Stimulated activated effector memory CD8-positive, alpha-beta T cell treated with anti-CD3 and anti-CD28 coated beads, Interleukin-12 subunit alpha, Interleukin-12 subunit beta, amount 100 ng/mL, for 72 hours (primary cell): ENCODE results near the gene NDFIP1.
"Not testable (repeated sequence)": the region's sequence is repeated elsewhere in the genome, so short reads cannot be mapped to it uniquely, and the experiment has no call there.

Experiments used
- ATAC-seq: fragments of 150-1000 bp; cut with Tn5 transposase; 2 replicates; pipeline ENCODE4 v1.10.0; 2021
- DNase-seq, 2 donors: peaks; one replicate each; pipeline ENCODE4 v3.0.0; 2021 to 2022; ENCODE audit warnings: low spot score in 2 of 2
- H3K27ac Mint-ChIP-seq: one replicate; pipeline ENCODE4 v1.8.0; 2022; ENCODE audit warnings: mild to moderate bottlenecking, mixed read lengths
- H3K36me3 Mint-ChIP-seq: one replicate; pipeline ENCODE4 v1.8.0; 2022; ENCODE audit warnings: mild to moderate bottlenecking, mixed read lengths
- H3K4me1 Mint-ChIP-seq: one replicate; pipeline ENCODE4 v1.8.0; 2022; ENCODE audit warnings: mixed read lengths
- H3K4me3 Mint-ChIP-seq: one replicate; pipeline ENCODE4 v1.8.0; 2022; ENCODE audit warnings: mild to moderate bottlenecking, mixed read lengths
- H3K9me3 Mint-ChIP-seq: one replicate; pipeline ENCODE4 v1.8.0; 2022; ENCODE audit warnings: mixed read lengths

Gene NDFIP1

GRCh38 chr5:142178651-142179050 lies 70.1 kb downstream of the NDFIP1 start:
- no peak for ATAC-seq
- Mint-ChIP-seq H3K36me3 (no peaks in the 10 kb centered on the region), H3K9me3 (no peaks in the 10 kb centered on the region), H3K4me3 (no peak overlapping the region), H3K4me1 (no peaks in the 10 kb centered on the region), H3K27ac (no peak overlapping the region)
- no peak for DNase-seq

GRCh38 chr5:142179776-142180387 lies 71.3 kb downstream of the NDFIP1 start:
- no peaks in the 10 kb centered on the region for H3K9me3 Mint-ChIP-seq
- no peak overlapping the region for H3K27ac Mint-ChIP-seq
- H3K4me3 Mint-ChIP-seq: no peak overlapping the region
- H3K4me1 Mint-ChIP-seq: no peaks in the 10 kb centered on the region
- ATAC-seq: no peak
- no peaks in the 10 kb centered on the region for H3K36me3 Mint-ChIP-seq
- DNase-seq: no peak

- no peak for DNase-seq
- no peak overlapping the region for H3K27ac Mint-ChIP-seq
- H3K4me3 Mint-ChIP-seq: no peak overlapping the region
- ATAC-seq: no peak
- H3K36me3 Mint-ChIP-seq: no peaks in the 10 kb centered on the region
- no peaks in the 10 kb centered on the region for H3K4me1 Mint-ChIP-seq
- H3K9me3 Mint-ChIP-seq: no peaks in the 10 kb centered on the region
These were observed 72.5 kb downstream of the NDFIP1 start for GRCh38 chr5:142181096-142181495.

GRCh38 chr5:142181547-142182163 lies 73.1 kb downstream of the NDFIP1 start:
- DNase-seq (no peak), ATAC-seq (no peak)

GRCh38 chr5:142182840-142183239 lies 74.3 kb downstream of the NDFIP1 start:
- Mint-ChIP-seq H3K27ac (no peak overlapping the region), H3K36me3 (no peaks in the 10 kb centered on the region), H3K4me1 (peaks cover 10% of the 10 kb centered on the region), H3K4me3 (no peak overlapping the region), H3K9me3 (no peaks in the 10 kb centered on the region)
- ATAC-seq (no peak), DNase-seq (no peak)

More at GRCh38 chr5:142181547-142182163, 73.1 kb downstream of the NDFIP1 start:
- no peaks in the 10 kb centered on the region for H3K9me3 Mint-ChIP-seq
- no peaks in the 10 kb centered on the region for H3K36me3 Mint-ChIP-seq
- H3K27ac Mint-ChIP-seq: no peak overlapping the region
- no peak overlapping the region for H3K4me3 Mint-ChIP-seq
- H3K4me1 Mint-ChIP-seq: no peaks in the 10 kb centered on the region

GRCh38 chr5:142183561-142183960 lies 75.0 kb downstream of the NDFIP1 start:
- no peaks in the 10 kb centered on the region for H3K36me3 Mint-ChIP-seq
- no peaks in the 10 kb centered on the region for H3K9me3 Mint-ChIP-seq
- H3K27ac Mint-ChIP-seq: no peak overlapping the region
- H3K4me1 Mint-ChIP-seq: peaks cover 13% of the 10 kb centered on the region
- DNase-seq (no peak), ATAC-seq (no peak)
- no peak overlapping the region for H3K4me3 Mint-ChIP-seq

GRCh38 chr5:142184988-142185387 lies 76.4 kb downstream of the NDFIP1 start:
- Mint-ChIP-seq H3K27ac (no peak overlapping the region), H3K36me3 (no peaks in the 10 kb centered on the region), H3K9me3 (no peaks in the 10 kb centered on the region), H3K4me3 (no peak overlapping the region), H3K4me1 (peaks cover 16% of the 10 kb centered on the region)
- no peak for DNase-seq
- ATAC-seq: no peak

GRCh38 chr5:142186514-142186856 lies 77.9 kb downstream of the NDFIP1 start:
- DNase-seq (no peak), ATAC-seq (no peak)
- H3K4me1 Mint-ChIP-seq: peaks cover 16% of the 10 kb centered on the region
- no peaks in the 10 kb centered on the region for H3K9me3 Mint-ChIP-seq
- H3K27ac Mint-ChIP-seq: peak overlapping the region; percentile 4
- no peak overlapping the region for H3K4me3 Mint-ChIP-seq
- no peaks in the 10 kb centered on the region for H3K36me3 Mint-ChIP-seq

GRCh38 chr5:142186857-142187594 lies 78.4 kb downstream of the NDFIP1 start:
- DNase-seq (no peak), ATAC-seq (peak; percentile 45)
- H3K4me1 Mint-ChIP-seq: peaks cover 16% of the 10 kb centered on the region
- H3K9me3 Mint-ChIP-seq: no peaks in the 10 kb centered on the region
- peak overlapping the region; percentile 4 for H3K27ac Mint-ChIP-seq
- no peaks in the 10 kb centered on the region for H3K36me3 Mint-ChIP-seq
- no peak overlapping the region for H3K4me3 Mint-ChIP-seq

GRCh38 chr5:142188691-142189090 lies 80.1 kb downstream of the NDFIP1 start:
- ATAC-seq, H3K4me3 Mint-ChIP-seq, H3K9me3 Mint-ChIP-seq, H3K27ac Mint-ChIP-seq, DNase-seq, H3K36me3 Mint-ChIP-seq: not testable (repeated sequence)
- H3K4me1 Mint-ChIP-seq: peaks cover 16% of the 10 kb centered on the region

GRCh38 chr5:142189813-142190212 lies 81.2 kb downstream of the NDFIP1 start:
- DNase-seq (no peak), ATAC-seq (no peak)
- Mint-ChIP-seq H3K9me3 (no peaks in the 10 kb centered on the region), H3K27ac (no peak overlapping the region), H3K4me3 (no peak overlapping the region), H3K36me3 (no peaks in the 10 kb centered on the region), H3K4me1 (peaks cover 16% of the 10 kb centered on the region)

GRCh38 chr5:142191776-142192175 lies 83.2 kb downstream of the NDFIP1 start:
- no peaks in the 10 kb centered on the region for H3K36me3 Mint-ChIP-seq
- H3K9me3 Mint-ChIP-seq: no peaks in the 10 kb centered on the region
- H3K4me3 Mint-ChIP-seq: no peak overlapping the region
- no peak overlapping the region for H3K27ac Mint-ChIP-seq
- peaks cover 16% of the 10 kb centered on the region for H3K4me1 Mint-ChIP-seq
- DNase-seq (no peak), ATAC-seq (no peak)

GRCh38 chr5:142192286-142193113 lies 83.9 kb downstream of the NDFIP1 start:
- no peaks in the 10 kb centered on the region for H3K36me3 Mint-ChIP-seq
- H3K4me3 Mint-ChIP-seq: no peak overlapping the region
- H3K27ac Mint-ChIP-seq: no peak overlapping the region
- peaks cover 10% of the 10 kb centered on the region for H3K4me1 Mint-ChIP-seq
- ATAC-seq: no peak
- no peak for DNase-seq
- H3K9me3 Mint-ChIP-seq: no peaks in the 10 kb centered on the region

GRCh38 chr5:142193114-142193428 lies 84.5 kb downstream of the NDFIP1 start:
- DNase-seq (no peak), ATAC-seq (no peak)
- peaks cover 6% of the 10 kb centered on the region for H3K4me1 Mint-ChIP-seq
- no peaks in the 10 kb centered on the region for H3K36me3 Mint-ChIP-seq
- no peak overlapping the region for H3K27ac Mint-ChIP-seq
- H3K4me3 Mint-ChIP-seq: no peak overlapping the region
- H3K9me3 Mint-ChIP-seq: no peaks in the 10 kb centered on the region

GRCh38 chr5:142197098-142197497 lies 88.5 kb downstream of the NDFIP1 start:
- no peak overlapping the region for H3K27ac Mint-ChIP-seq
- H3K36me3 Mint-ChIP-seq: no peaks in the 10 kb centered on the region
- DNase-seq (no peak), ATAC-seq (no peak)
- no peaks in the 10 kb centered on the region for H3K9me3 Mint-ChIP-seq
- H3K4me3 Mint-ChIP-seq: no peak overlapping the region
- H3K4me1 Mint-ChIP-seq: no peaks in the 10 kb centered on the region
